ENCODE data around the gene RNASE11.

DNA sequence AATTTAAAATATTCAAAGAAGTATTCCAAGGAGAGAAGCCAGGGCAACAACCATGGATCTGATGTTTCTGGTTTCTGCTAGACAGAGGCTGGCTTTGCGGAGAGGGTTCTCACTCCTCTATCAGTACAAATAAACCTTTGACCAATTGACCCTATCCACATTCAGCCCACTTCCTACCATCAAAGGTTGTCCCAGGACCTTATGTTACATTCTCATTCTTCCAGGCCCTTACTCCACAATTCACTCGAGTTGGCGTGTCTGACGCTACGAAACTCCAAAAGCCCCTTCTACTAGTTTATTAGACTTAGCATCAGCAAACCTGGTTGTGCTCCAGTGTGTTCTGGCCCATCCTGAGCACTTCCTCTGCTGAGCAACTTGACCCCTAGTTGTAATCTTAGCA is 28.2 kb upstream of the RNASE11 start:
- TF ChIP-seq ZC3H11A (IDR thresholded peaks at IDR 0.05; ENCODE audit: low read depth, low read length) (no peak), ZZZ3 (IDR thresholded peaks at IDR 0.05) (no peak), WHSC1 (IDR thresholded peaks at IDR 0.05; ENCODE audit: low read length) (no peak)

Data from K562 (cell line).